ENCODE data around the gene PURB. TPM values are rescaled to one million over a fixed set of nuclear protein-coding genes. Genes with fewer than 3 reads are reported as not detected.
A peak's percentile ranks its signal among the peaks of the same experiment; 100 is the strongest.

The PURB gene
- total RNA-seq, 1 experiment from 2014 or later: 21.3 TPM

- POLR2A ChIA-PET: interaction anchor here (0.6 to 6.9 kb wide), 33 partner anchors 10 to 1674 kb away, joined by 3 to 153 read pairs (median 6); partner anchors contain the start of genes CCM2, DBNL, DDX56 and H2AZ2
- DNase-seq (ENCODE audit: unreplicated experiment): peak; percentile 33
- Mint-ChIP-seq H3K4me1 (ENCODE audit: insufficient read depth, unreplicated experiment) (peaks cover 34% of the 10 kb centered on the region), H3K27ac (ENCODE audit: low read depth, unreplicated experiment) (peak overlapping the region; percentile 99), H3K9me3 (ENCODE audit: unreplicated experiment) (no peaks in the 10 kb centered on the region), H3K4me3 (ENCODE audit: unreplicated experiment) (peak overlapping the region; percentile 93), H3K36me3 (ENCODE audit: insufficient read depth, unreplicated experiment) (peaks cover 31% of the 10 kb centered on the region), H3K27me3 (ENCODE audit: insufficient read depth, unreplicated experiment) (no peaks in the 10 kb centered on the region)
- intact Hi-C loops (cut with micrococcal nuclease): loop anchor here (10.0 kb wide), 2 partner anchors 100 to 250 kb away; no protein-coding TSS in a partner anchor
- CTCF ChIA-PET: interaction anchor here (0.6 to 1.3 kb wide), 5 partner anchors 28 to 117 kb away, joined by 3 to 4 read pairs (median 3); no protein-coding TSS in a partner anchor
- no peak for TF ChIP-seq CTCF (IDR thresholded peaks at IDR 0.05; ENCODE audit: unreplicated experiment)
- no TSS peak for BruUV-seq (replicated peaks)
These were observed 523 bp downstream of the PURB start for GRCh38 chr7:44884621-44885393.

GRCh38 chr7:44883961-44884620 is 1.2 kb downstream of the PURB start:
- TSS peak; percentile 23 for BruUV-seq (replicated peaks)
- H3K27ac Mint-ChIP-seq (ENCODE audit: low read depth, unreplicated experiment): peak overlapping the region; percentile 99
- CTCF ChIA-PET: interaction anchor here (0.5 to 1.3 kb wide), 7 partner anchors 27 to 394 kb away, joined by 3 to 5 read pairs (median 3); no protein-coding TSS in a partner anchor
- DNase-seq (ENCODE audit: unreplicated experiment): no peak
- peaks cover 32% of the 10 kb centered on the region for H3K36me3 Mint-ChIP-seq (ENCODE audit: insufficient read depth, unreplicated experiment)
- H3K4me3 Mint-ChIP-seq (ENCODE audit: unreplicated experiment): peak overlapping the region; percentile 93
- H3K9me3 Mint-ChIP-seq (ENCODE audit: unreplicated experiment): no peaks in the 10 kb centered on the region
- intact Hi-C loops (cut with micrococcal nuclease): loop anchor here (10.0 kb wide), 2 partner anchors 101 to 251 kb away; no protein-coding TSS in a partner anchor
- TF ChIP-seq CTCF (IDR thresholded peaks at IDR 0.05; ENCODE audit: unreplicated experiment): no peak
- POLR2A ChIA-PET: interaction anchor here (0.7 to 6.9 kb wide), 21 partner anchors 9 to 1675 kb away, joined by 3 to 153 read pairs (median 14); partner anchors contain the start of genes CCM2, DDX56, H2AZ2 and MYO1G
- H3K27me3 Mint-ChIP-seq (ENCODE audit: insufficient read depth, unreplicated experiment): no peaks in the 10 kb centered on the region
- H3K4me1 Mint-ChIP-seq (ENCODE audit: insufficient read depth, unreplicated experiment): peaks cover 34% of the 10 kb centered on the region

GRCh38 chr7:44882899-44883298 is 2.4 kb downstream of the PURB start:
- Mint-ChIP-seq H3K4me1 (ENCODE audit: insufficient read depth, unreplicated experiment) (peaks cover 34% of the 10 kb centered on the region), H3K4me3 (ENCODE audit: unreplicated experiment) (peak overlapping the region; percentile 93), H3K27me3 (ENCODE audit: insufficient read depth, unreplicated experiment) (no peaks in the 10 kb centered on the region), H3K9me3 (ENCODE audit: unreplicated experiment) (no peaks in the 10 kb centered on the region), H3K27ac (ENCODE audit: low read depth, unreplicated experiment) (peak overlapping the region; percentile 99), H3K36me3 (ENCODE audit: insufficient read depth, unreplicated experiment) (peaks cover 32% of the 10 kb centered on the region)
- ChIA-PET CTCF (interaction anchor here (0.8 to 3.8 kb wide), 6 partner anchors 26 to 255 kb away, joined by 3 to 23 read pairs (median 6); no protein-coding TSS in a partner anchor), POLR2A (interaction anchor here (0.8 to 6.9 kb wide), 20 partner anchors 9 to 393 kb away, joined by 3 to 153 read pairs (median 7); partner anchors contain the start of genes CCM2, DDX56, H2AZ2 and NUDCD3)
- no peak for TF ChIP-seq CTCF (IDR thresholded peaks at IDR 0.05; ENCODE audit: unreplicated experiment)
- no peak for DNase-seq (ENCODE audit: unreplicated experiment)
- BruUV-seq (replicated peaks): no TSS peak
- intact Hi-C loops (cut with micrococcal nuclease): loop anchor here (10.0 kb wide), 2 partner anchors 102 to 252 kb away; no protein-coding TSS in a partner anchor
